ENCODE results near the gene KRT77. TPM values are rescaled to one million over a fixed set of nuclear protein-coding genes. Genes with fewer than 3 reads are reported as not detected.
A peak's percentile ranks its signal among the peaks of the same experiment; 100 is the strongest.

Gene KRT77
- total and polyA plus RNA-seq, 5 donors from 2014 or later = not detected

DNA sequence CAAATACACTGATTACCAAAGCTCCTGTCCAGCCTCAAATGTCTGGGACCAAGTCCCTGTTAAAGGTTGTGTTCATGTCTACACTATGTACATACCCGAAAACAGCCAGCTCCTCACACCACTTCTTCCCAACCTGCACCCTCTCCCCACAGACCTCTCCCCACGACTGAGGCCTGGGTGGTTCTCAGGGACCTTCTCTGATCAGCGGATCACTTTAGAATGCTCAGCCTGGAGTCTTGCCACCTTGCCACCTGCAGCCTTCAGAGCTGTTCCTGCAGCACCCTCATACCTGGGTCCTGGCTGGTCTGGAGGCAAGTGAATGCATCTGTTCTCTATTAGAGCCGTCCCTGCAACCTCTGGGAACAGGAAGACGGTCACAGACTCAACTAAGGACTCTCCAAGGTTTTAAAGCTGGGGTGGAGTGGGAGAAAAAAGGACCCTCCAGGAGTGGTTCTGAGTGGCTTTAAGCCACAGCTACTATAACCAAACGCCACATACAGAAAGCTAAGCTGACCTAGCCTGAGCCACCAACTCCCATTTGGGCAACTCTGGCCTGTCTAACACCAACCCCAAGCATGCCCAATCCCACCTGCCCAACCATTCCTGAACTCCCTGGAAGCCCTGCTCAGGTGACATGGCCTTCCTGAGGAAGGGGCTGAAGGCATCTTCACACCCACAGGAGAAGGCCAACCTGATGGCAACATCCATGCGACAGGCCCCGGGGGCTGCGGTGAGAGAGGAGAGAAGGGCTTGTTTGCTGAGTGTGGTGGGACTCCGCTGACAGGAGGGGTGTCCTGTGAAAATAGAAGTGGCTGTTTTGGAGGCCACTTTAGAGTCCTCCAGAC, 59.9 kb downstream of the KRT77 start:
- no peaks in the 10 kb centered on the region for H3K9me3 ChIP-seq (ENCODE audit: control insufficient read depth in 2 of 2, low read length in 2 of 2)
- ATAC-seq (ENCODE audit: low read depth in 2 of 2) = no peak
- no peak for DNase-seq
- peaks cover 6% of the 10 kb centered on the region for H3K4me1 ChIP-seq (ENCODE audit: control insufficient read depth, insufficient read depth, low read length, poor library complexity, severe bottlenecking)
- peaks cover 0 to 4% (median 0%) of the 10 kb centered on the region in 7 donors for H3K9me3 Mint-ChIP-seq
- H3K4me3 ChIP-seq (ENCODE audit: low read depth, low read length) = no peak overlapping the region
- H3K27me3 Mint-ChIP-seq = peaks cover 5% of the 10 kb centered on the region
- H3K36me3 Mint-ChIP-seq = no peaks in the 10 kb centered on the region
- H3K27ac Mint-ChIP-seq = peak overlapping the region; percentile 80 to 89 (median 87)
- peaks cover 0 to 56% (median 9%) of the 10 kb centered on the region in 4 donors for H3K4me1 Mint-ChIP-seq
- H3K27ac ChIP-seq (ENCODE audit: insufficient read depth, low read length, poor library complexity, severe bottlenecking) = no peak overlapping the region
- H3K4me3 Mint-ChIP-seq = no peak overlapping the region
- H3K27me3 ChIP-seq (ENCODE audit: control insufficient read depth, insufficient read depth, low read length) = peaks cover 5% of the 10 kb centered on the region
- H3K36me3 ChIP-seq (ENCODE audit: control insufficient read depth, insufficient read depth, low read length) = no peaks in the 10 kb centered on the region

DNA sequence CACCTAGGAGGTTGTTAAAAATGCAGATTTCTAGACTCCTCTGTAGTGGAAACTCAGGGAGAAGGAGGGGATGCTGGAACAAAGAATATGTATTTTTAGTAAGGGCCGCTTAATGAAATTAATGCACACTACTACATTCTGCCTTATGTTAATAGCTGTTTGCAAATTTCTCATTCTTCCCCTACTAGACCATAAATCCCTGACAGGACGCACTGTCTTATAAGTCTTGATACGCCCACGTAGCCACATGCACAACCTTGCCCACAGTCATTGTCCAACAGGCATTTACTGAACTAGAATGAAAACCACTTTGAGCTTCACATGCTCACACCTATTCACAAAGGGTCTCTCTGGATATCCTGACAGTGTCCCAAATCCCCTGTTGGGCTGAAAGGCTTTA, 61.9 kb downstream of the KRT77 start:
- H3K36me3 ChIP-seq (ENCODE audit: control insufficient read depth, insufficient read depth, low read length) = no peaks in the 10 kb centered on the region
- no peak overlapping the region for H3K4me3 ChIP-seq (ENCODE audit: low read depth, low read length)
- H3K4me1 ChIP-seq (ENCODE audit: control insufficient read depth, insufficient read depth, low read length, poor library complexity, severe bottlenecking) = peaks cover 6% of the 10 kb centered on the region
- H3K9me3 ChIP-seq (ENCODE audit: control insufficient read depth in 2 of 2, low read length in 2 of 2) = no peaks in the 10 kb centered on the region
- ATAC-seq (ENCODE audit: low read depth in 2 of 2) = no peak
- peaks cover 0 to 4% (median 0%) of the 10 kb centered on the region in 7 donors for H3K9me3 Mint-ChIP-seq
- peaks cover 5% of the 10 kb centered on the region for H3K27me3 ChIP-seq (ENCODE audit: control insufficient read depth, insufficient read depth, low read length)
- peak overlapping the region in 2 of 3 donors; percentile 74 to 87 for H3K27ac Mint-ChIP-seq
- H3K36me3 Mint-ChIP-seq = no peaks in the 10 kb centered on the region
- no peak overlapping the region for H3K4me3 Mint-ChIP-seq
- no peak for DNase-seq
- peaks cover 0 to 40% (median 9%) of the 10 kb centered on the region in 4 donors for H3K4me1 Mint-ChIP-seq
- H3K27ac ChIP-seq (ENCODE audit: insufficient read depth, low read length, poor library complexity, severe bottlenecking) = no peak overlapping the region
- peaks cover 9% of the 10 kb centered on the region for H3K27me3 Mint-ChIP-seq

Other genes with a start within 250 kb of the KRT77 start
- not detected for gene KRT6C, start 229.7 kb downstream of the KRT77 start, total RNA-seq
- gene KRT6C, start 229.7 kb downstream of the KRT77 start, polyA plus RNA-seq = not detected
- not detected for gene KRT6A, start 210.3 kb downstream of the KRT77 start, total RNA-seq
- not detected for gene KRT6A, start 210.3 kb downstream of the KRT77 start, polyA plus RNA-seq
- not detected for gene KRT5, start 183.1 kb downstream of the KRT77 start, total RNA-seq
- gene KRT5, start 183.1 kb downstream of the KRT77 start, polyA plus RNA-seq = not detected
- not detected for gene KRT71, start 150.4 kb downstream of the KRT77 start, total RNA-seq
- gene KRT71, start 150.4 kb downstream of the KRT77 start, polyA plus RNA-seq = not detected
- not detected for gene KRT74, start 129.7 kb downstream of the KRT77 start, total RNA-seq
- not detected for gene KRT74, start 129.7 kb downstream of the KRT77 start, polyA plus RNA-seq
- gene KRT72, start 102.1 kb downstream of the KRT77 start, total RNA-seq = 1.3 TPM
- gene KRT72, start 102.1 kb downstream of the KRT77 start, polyA plus RNA-seq = under 1 TPM in 1 of 4 donors, not detected in 3; 0.13 TPM
- gene KRT73, start 85.0 kb downstream of the KRT77 start, total RNA-seq = 1.0 TPM
- 1 to 10 TPM in 2 of 4 donors, not detected in 2; 1.1 to 1.4 TPM for gene KRT73, start 85.0 kb downstream of the KRT77 start, polyA plus RNA-seq
- 0.42 TPM for gene KRT2, start 51.3 kb downstream of the KRT77 start, total RNA-seq
- gene KRT2, start 51.3 kb downstream of the KRT77 start, polyA plus RNA-seq = under 1 TPM in 3 of 4 donors, not detected in 1; 0.23 to 0.80 (median 0.25) TPM
- gene KRT1, start 23.1 kb downstream of the KRT77 start, total RNA-seq = 9.9 TPM
- 1 to 10 TPM in 3 of 4 donors, not detected in 1; 3.3 to 7.8 (median 3.7) TPM for gene KRT1, start 23.1 kb downstream of the KRT77 start, polyA plus RNA-seq
- not detected for gene KRT76, start 73.8 kb upstream of the KRT77 start, total RNA-seq
- gene KRT76, start 73.8 kb upstream of the KRT77 start, polyA plus RNA-seq = not detected
- gene KRT3, start 92.6 kb upstream of the KRT77 start, total RNA-seq = not detected
- not detected for gene KRT3, start 92.6 kb upstream of the KRT77 start, polyA plus RNA-seq
- gene KRT4, start 110.6 kb upstream of the KRT77 start, total RNA-seq = not detected
- not detected for gene KRT4, start 110.6 kb upstream of the KRT77 start, polyA plus RNA-seq
- not detected for gene KRT79, start 130.8 kb upstream of the KRT77 start, total RNA-seq
- gene KRT79, start 130.8 kb upstream of the KRT77 start, polyA plus RNA-seq = not detected
- not detected for gene KRT78, start 145.5 kb upstream of the KRT77 start, total RNA-seq
- not detected for gene KRT78, start 145.5 kb upstream of the KRT77 start, polyA plus RNA-seq
- gene KRT8, start 201.6 kb upstream of the KRT77 start, total RNA-seq = not detected
- gene KRT8, start 201.6 kb upstream of the KRT77 start, polyA plus RNA-seq = under 1 TPM in 2 of 4 donors, not detected in 2; 0.13 to 0.73 TPM
- gene KRT18, start 245.6 kb upstream of the KRT77 start, total RNA-seq = 2.4 TPM
- gene KRT18, start 245.6 kb upstream of the KRT77 start, polyA plus RNA-seq = 10 to 100 TPM in 1 of 4 donors, 1 to 10 TPM in 3; 5.8 to 11.2 (median 6.8) TPM

Measured in CD4-positive, CD25-positive, alpha-beta regulatory T cell (primary cell).